GM21360 (cell line): Measurements from ENCODE around the gene KIT.
"Not testable (repeated sequence)": the region's sequence is repeated elsewhere in the genome, so short reads cannot be mapped to it uniquely, and the experiment has no call there.

Source experiments
- ATAC-seq: cut with Tn5 transposase; IDR thresholded peaks from one replicate; pipeline ENCODE4 v1.9.1; 2021; ENCODE audit warnings: mild to moderate bottlenecking, moderate library complexity; ENCODE audit not compliant: unreplicated experiment

Gene KIT

GRCh38 chr4:54657551-54658251 is at the start of gene KIT:
KIT (plus strand) TSS chr4:54657957; CDS start chr4:54658015, 58 bp downstream.
- ATAC-seq: no peak

- ATAC-seq: no peak
Measured at GRCh38 chr4:54609310-54609709, 48.4 kb upstream of the KIT start.

- ATAC-seq: no peak
Measured at GRCh38 chr4:54614149-54614548, 43.6 kb upstream of the KIT start.

GRCh38 chr4:54620773-54621172 is 37.0 kb upstream of the KIT start:
- no peak for ATAC-seq

GRCh38 chr4:54625391-54625790 is 32.4 kb upstream of the KIT start:
- no peak for ATAC-seq

GRCh38 chr4:54626113-54626512 is 31.6 kb upstream of the KIT start:
- no peak for ATAC-seq

- no peak for ATAC-seq
Measured at GRCh38 chr4:54632537-54632936, 25.2 kb upstream of the KIT start.

GRCh38 chr4:54633102-54633740 is 24.5 kb upstream of the KIT start:
- ATAC-seq: not testable (repeated sequence)

GRCh38 chr4:54635318-54635717 is 22.4 kb upstream of the KIT start:
- no peak for ATAC-seq

GRCh38 chr4:54637325-54637724 is 20.4 kb upstream of the KIT start:
- ATAC-seq: no peak

- ATAC-seq: not testable (repeated sequence)
Measured at GRCh38 chr4:54641101-54641500, 16.7 kb upstream of the KIT start.

- no peak for ATAC-seq
Measured at GRCh38 chr4:54643172-54643571, 14.6 kb upstream of the KIT start.

GRCh38 chr4:54643958-54644751 is 13.6 kb upstream of the KIT start:
- ATAC-seq: no peak

- ATAC-seq: no peak
Measured at GRCh38 chr4:54645830-54646229, 11.9 kb upstream of the KIT start.

GRCh38 chr4:54647070-54647469 is 10.7 kb upstream of the KIT start:
- ATAC-seq: no peak

GRCh38 chr4:54651050-54651449 is 6.7 kb upstream of the KIT start:
- no peak for ATAC-seq

- ATAC-seq: no peak
Measured at GRCh38 chr4:54654753-54655152, 3.0 kb upstream of the KIT start.

- no peak for ATAC-seq
Measured at GRCh38 chr4:54657185-54657550, 589 bp upstream of the KIT start.

GRCh38 chr4:54658252-54659093 is 716 bp downstream of the KIT start:
- ATAC-seq: no peak

GRCh38 chr4:54659313-54659712 is 1.6 kb downstream of the KIT start:
- ATAC-seq: no peak
